HG03378 (cell line): ENCODE measurements around the gene MYO7B.
"Not testable (repeated sequence)": the region's sequence is repeated elsewhere in the genome, so short reads cannot be mapped to it uniquely, and the experiment has no call there.

Experiments
- ATAC-seq: cut with Tn5 transposase; IDR thresholded peaks from one replicate; pipeline ENCODE4 v1.9.1; 2021; ENCODE audit warnings: mild to moderate bottlenecking, moderate library complexity; ENCODE audit not compliant: unreplicated experiment

The MYO7B gene

DNA sequence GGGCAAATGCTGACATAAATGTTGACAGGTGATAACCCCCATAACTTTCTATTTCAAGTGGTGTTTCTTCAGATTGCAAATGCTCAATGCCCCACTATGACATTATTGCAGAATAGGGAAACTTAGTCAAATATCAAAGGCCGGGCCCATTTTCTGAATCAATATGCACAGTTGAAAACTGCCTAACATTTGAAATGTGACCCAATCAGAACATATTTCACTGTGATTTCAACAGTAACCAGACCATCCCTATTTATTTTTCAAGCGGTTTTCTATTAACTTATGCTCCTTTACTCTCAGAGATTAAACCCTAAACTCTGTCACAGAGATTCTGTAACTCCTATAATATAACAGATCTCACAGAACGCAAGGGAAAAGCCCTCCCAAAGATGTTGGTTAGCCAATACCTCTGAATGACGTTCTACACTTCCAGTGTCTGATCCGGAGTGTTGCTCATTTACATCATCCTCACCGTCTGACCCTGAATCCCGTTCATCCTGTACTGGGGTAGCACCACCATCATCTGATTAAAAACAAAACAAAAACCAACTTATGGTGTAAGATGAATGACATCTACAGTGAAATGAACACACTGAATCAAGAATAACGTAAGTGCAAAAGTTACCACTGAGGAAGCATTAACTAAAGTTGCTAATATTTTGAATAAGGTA, 12.1 kb upstream of the MYO7B start:
- no peak for ATAC-seq

DNA sequence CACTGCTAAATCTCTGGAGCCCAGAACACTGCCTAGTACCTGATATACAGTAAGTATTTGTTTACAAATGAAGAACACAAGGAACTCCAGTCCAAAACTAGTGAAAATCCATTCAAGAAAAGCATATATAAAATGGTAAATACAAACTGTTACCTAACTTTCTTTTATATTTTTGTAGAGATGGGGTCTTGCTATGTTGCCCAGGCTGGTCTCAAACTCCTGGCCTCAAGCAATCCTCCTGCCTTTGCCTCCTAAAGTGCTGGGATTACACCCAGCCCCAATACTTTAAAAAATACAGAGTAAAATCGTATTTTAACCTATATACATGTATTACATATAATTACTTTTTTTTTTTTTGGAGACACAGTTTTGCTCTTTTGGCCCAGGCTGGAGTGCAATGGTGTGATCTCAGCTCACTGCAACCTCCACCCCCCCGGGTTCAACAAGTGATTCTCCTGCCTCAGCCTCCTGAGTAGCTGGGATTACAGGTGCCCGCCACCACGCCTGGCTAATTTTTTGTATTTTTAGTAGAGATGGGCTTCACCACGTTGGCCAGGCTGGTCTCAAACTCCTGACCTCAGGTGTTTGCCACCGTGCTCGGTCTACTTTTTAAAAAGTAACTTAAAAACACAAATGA, 11.2 kb upstream of the MYO7B start:
- not testable (repeated sequence) for ATAC-seq

DNA sequence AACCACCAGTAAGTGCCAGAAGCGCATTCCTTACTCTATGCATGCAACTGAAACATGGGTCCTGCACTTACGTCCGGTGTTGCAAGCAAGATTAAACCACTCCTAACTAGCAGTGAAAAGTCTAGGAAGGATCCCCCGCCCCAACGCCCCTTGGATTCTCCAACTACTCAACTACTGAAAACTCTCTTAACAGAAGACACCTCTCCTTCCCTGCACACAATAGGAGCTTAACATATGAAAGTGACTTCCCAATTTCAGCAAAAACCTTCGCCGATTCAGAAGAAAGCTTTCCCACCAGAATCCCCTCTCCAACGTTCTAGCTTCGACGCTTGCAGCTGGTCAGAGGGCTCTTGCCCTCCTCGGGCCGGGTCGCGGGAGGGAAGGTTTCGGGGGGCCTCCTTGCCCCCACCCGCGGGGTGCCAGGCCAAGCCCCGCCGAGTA, 9.8 kb upstream of the MYO7B start:
- no peak for ATAC-seq

DNA sequence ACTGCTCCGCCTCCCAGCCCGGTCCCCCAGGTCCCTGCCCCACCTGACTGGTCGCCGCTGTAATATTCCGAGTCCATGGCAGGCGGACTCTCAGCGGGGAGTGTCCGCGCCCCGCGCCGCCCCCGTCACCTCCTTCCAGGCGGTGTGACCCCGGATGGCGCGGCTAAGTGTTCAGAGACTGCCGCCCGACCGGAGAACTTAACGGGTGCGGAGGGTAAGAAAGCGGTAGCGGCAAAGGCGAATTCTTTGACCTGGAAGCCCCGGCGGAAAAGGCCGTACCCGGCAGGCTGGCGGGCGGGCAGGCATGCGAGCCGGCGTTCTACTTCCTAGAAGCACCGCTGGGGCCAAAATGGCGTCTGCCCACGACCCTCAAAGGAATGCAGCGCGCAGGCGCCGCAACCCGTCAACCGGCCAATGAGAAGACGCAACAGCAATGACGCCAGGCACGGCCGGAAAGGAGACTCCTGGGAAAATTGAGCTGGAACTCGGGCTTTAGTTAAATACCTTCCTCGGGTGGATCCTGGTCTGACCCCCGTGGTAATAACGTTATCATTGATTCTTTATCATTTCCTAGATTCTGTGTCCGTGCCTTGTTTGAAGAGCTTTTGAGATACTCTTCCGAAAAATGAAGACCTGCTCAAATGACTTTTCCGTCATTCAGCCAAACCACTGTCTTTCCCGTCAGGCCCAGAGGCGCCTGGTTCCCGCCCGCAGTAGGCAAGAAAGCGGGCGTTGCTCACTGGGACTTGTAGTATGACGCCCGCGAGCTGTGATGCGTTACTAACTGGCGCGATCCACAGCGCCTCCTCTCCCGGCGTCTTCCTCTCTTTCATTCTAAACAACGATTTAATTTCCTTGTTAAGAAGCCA, 9.1 kb upstream of the MYO7B start, which contains the start of gene IWS1:
Gene IWS1 (minus strand): TSS at position 358 of the 869 bp plus-strand sequence. CDS start 281 bp downstream, at position 77.
- peak; percentile 81 for ATAC-seq

DNA sequence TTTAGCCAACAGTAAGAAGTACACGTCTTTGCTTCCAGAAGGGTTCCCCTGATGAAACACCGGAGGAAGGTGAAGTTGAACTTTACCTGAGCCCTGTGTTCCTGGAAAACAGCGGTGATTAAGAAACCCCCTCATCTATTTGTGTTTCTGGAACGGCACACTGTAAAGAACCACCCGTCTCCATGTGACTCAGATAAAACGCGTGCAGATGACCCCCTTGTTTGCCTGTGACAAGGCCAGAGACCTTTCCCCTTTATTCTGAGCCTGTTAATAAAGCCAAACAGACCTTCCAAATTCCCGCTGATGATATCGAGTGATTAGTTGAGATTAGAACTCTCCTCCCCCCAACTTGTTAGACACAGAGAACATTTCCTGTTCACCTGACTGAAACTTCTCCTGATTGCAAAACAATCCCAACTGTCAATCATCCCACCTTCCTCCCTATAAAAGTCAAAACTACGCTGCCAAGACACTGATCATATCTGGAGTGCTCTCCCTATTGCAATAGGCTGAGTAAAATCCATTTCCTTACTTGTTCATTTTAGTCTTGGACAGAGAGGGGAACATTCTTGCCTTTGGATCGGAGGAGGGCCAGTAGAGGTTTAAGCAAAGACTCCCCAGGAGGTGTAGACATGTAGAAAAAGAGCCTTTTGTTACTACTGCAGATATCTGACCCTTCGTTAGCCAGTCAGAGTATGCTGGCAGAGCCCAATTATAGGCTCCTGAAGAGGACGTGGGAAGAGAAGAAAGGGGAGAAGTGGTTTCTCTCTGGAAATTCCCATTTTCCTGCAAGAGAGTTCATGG, 8.3 kb upstream of the MYO7B start:
- peak; percentile 8 for ATAC-seq

DNA sequence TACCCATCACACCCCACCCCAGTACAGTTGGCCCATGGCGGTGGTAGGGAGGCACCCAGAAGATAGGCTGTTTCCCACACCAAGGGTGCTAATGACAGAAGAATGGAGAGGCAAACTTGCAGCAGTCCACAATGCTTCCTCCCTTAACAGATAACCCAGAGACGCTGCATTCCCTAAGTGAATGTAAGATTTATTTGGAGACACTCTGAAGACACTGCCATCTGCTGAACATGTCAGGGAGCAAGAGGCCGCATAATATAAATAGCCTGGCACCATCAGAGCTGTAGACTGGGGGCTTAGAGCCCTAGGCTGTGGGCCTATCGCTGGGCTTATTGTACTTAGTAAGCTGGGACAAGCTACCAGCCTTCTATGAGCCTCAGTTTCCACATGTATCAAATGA, 7.0 kb upstream of the MYO7B start:
- no peak for ATAC-seq

DNA sequence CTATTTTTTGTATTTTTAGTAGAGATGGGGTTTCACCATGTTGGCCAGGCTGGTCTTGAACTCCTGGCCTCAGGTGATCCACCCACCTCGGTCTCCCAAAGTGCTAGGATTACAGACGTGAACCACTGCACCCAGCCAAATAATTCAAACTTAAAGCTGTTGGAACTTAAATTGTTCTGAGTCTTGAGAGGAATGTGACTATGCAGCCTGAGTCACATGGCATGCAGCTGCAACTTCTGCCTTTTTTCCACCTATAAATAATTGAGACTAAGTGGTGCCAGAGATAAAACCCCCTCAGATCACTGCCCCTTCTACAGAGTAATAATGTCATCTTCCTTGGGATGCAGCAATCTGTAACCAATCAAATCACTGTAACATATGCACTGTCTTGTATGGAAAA, 6.1 kb upstream of the MYO7B start:
- ATAC-seq = not testable (repeated sequence)

DNA sequence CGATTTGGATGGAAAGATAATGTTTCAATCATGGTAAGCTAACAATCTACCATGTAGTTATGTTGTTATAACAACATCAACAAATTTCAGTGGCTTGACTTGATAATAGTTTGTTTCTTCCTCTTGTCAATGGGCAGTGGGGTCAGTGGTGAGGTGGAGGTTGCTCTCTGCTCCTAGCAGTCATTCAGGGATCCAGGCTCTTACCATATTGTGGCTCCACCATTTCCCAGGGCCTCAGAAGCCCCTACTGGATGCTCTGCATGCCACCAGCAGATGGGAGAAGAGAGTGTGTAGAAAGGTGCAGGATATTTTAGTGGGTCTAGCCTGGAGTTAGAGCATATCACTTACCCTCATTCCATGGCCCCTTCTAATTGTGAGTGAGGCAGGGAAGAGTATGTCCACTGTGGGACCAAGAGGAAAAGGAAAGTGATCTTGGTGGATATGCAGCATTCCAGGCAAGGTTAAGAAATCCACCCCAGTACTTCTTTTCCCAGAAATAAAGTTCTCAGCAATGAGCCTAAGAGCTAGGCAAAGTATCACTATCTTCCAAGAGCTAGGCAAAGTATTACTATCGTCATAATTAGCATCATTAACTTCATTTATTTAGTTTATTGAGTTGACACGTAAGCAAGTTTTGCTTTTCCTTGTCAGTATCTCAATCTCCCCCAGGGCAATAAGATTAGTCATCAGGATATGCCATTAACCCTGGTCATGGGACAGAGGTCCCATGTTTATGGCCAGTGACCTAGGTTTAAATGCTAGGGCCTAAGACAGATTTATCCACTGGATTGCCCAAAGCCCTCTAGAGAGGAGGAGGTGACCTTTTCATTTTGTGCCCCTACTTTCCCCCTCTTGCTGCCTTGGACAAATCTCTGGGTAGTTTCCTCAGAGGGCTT, 5.0 kb upstream of the MYO7B start:
- no peak for ATAC-seq

DNA sequence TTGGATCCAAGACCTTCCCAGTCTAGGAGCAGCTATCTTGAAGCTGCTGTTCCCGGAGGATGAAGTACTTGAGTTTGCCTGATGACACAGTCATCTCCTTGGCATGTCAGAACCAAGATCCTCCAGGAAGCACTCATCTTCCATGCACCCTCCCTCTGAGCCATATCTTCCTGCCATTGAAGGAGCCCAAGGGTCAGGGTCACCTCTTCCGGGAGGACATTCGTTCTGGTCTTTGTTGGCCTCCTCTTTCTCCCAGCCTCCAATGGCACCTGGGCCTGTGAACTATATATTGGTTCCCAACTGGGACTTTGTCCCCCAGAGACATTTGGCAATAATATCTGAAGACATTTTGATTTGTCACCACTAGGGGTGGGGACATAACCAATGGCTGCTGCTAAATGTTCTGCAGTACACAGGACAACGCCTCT, 4.2 kb upstream of the MYO7B start:
- ATAC-seq = no peak

DNA sequence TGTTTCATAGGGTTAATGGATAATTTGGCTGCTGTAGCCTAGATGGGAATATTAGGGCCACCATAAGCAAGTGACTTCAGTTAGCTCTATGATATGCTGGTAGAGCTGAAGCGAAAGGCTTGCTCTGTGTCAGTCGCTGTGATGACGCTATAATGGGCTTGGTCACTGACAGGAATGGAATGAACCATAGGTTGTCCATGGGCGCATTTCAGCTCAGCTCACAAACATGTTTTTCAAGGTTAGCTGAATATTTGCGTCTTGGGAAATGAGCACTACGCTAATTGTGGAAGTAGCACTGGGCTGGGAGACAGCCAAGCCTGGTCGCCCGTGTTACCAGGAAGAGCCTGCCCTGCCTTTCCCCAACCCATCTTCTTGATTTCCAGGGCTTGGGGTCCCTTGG, 3.2 kb upstream of the MYO7B start:
- no peak for ATAC-seq

DNA sequence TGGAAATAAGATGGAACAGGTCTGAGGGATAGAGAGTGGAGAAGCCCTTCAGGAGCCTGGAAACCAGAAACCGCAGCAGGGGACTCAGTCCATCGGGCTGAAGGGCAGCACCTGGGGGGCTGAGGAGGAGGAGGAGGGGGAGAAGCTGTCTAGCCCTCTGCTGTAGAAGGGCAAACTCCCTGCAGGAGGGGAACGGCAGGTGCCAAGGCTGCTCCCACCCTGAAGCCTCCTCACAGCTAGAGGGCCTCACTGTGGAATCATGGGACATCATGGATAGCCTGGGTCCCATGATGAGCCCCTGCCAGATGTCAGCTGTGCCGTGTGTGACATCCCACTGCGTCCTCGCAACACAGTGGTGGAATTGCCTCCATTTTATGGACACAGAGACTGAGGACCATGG, 435 bp downstream of the MYO7B start:
- no peak for ATAC-seq

DNA sequence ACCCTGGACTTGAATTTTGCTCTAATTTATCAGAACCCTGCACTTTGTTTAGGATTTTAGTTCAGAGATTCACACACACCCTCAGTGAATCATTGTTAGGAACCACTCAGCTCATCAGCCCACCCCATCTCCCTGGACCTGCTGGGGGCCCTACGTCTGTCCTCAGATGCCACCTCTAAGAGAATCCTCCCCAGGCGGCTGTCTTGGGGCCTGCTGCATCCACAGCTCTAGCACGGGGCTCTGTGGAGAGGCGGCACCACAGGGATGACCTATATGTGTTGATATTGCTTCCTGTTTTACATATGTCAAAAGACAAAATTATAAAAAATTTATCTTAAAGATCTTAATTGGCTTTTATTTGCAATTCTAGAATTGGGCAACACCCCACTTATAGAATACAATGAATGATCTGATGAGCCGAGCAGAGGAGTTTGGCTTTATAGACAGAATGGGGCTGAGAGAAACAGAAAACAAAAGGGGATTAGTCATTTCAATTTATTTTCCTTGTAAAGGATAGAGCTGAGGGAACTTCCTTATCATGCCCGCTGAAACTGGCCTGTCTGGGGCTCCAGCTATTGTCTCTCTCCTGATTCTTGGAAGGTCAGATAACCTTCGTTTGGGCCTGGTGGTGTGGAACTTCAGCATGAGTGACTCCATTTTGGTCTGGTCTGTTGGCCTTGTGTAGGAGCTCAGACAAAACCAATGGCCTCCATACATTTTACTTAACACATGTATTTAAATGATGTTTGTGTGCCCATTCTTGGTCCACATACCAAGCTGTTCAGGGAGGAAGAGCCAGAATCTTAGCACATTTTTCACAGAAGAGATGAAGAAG, 1.4 kb downstream of the MYO7B start:
- no peak for ATAC-seq

DNA sequence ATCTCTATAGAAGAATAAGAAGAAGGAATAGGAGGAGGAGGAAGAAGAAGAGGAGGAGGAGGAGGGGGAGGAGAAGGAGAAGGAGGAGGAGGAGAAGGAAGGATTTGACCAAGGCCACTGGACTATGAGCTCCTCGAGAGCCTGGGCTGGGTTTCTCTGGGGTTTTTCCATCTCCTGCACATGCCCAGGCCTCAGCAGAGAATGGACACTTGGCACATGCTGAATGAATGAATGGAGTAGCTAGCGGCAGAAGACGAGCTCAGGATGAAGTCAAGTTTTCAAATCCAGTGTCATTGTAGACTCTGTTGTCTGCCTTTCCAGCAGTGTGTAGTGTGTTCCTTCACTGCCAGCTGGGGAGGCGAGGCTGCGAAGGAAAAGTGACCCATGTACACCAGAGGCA, 2.2 kb downstream of the MYO7B start:
- no peak for ATAC-seq

DNA sequence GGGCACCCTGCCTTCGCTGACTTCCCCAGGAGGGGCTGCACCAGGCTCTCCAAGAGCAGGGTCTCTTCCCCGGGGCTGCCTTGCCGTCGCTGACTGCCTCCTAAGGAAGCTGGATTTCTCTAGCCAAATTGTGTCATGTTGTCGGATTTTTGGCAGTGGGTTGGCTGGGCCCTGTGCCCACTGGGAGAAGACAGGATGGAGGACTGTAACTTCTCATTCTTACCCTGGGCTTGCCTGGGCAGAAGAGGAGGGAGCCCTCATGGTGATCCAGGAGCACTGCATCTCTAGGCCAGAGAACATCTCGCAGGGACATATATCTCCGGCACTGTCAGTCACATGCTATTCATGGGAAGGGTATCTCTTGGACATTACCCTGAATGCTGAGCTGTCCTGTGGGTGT, 6.3 kb downstream of the MYO7B start:
- ATAC-seq = no peak

DNA sequence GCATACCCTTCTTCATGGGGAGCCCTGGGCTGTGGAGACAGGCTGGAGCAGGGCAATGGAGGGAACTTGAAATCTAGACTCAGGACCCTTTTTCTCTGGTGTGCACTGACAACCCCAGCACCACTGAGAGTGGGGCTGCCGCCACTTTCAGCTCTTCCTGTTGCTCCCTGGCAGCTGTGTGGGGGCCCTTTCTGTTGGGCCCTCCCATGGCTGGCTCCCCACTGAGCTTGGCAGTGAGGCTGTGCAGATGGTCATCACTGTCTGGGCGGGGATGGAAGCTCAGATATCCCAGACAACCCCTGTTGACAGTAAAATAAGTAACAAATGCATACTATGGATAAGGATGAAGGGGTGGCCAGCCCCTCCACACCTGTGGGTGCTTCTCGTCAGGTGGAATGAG, 6.7 kb downstream of the MYO7B start:
- no peak for ATAC-seq

DNA sequence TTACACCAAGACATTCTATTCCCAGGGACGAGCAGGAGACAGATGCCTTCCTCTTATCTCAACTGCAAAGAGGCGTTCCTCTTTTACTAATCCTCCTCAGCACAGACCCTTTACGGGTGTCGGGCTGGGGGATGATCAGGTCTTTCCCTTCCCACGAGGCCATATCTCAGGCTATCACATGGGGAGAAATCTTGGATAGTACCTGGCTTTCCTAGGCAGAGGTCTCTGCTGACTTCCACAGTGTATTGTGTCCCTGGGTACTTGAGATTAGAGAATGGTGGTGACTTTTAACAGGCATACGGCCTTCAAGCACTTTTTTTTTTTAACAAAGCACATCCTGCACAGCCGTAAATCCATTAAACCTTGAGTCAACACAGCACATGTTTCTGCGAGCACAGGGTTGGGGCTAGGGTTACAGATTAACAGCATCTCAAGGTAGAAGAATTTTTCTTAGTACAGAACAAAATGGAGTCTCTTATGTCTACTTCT, 7.6 kb downstream of the MYO7B start:
- not testable (repeated sequence) for ATAC-seq

DNA sequence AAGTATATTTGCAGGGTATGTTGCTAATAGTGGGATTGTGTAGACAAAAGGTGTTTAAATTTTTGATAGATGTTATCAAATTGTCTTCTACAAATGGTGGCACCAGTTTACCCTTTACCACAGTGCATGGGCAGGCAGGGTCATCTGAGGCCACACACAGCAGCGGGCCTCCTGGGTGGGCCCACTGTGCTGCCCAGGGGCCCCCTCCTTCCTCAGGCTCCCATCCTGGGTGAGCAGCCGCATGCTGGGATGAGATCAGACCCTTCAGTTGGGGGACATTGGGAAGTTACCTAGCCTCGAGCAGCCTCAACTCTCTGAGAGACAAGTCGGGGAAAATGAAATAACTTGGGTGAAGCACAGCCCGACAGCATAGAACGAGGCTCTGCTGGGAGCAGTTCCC, 9.7 kb downstream of the MYO7B start:
- no peak for ATAC-seq

DNA sequence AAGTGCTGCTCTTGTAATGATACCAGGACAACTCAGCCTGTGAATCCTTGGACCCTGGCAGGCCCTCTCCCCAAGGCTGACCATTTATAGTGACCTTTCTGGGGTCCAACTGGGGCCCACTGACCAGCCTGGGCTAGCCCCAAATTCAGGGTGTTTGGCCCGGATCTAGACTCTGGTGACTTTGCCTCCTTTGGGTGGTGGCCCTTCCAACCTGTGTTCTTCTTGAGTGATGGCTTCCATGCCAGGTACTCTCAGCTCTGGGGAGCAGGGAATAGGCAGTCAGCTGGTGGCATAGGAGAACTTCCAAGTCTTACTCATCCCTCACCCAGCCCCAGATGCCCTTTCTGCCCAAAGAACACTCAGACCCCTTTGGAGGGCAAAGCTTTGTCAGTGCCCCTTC, 10.3 kb downstream of the MYO7B start:
- ATAC-seq = no peak

DNA sequence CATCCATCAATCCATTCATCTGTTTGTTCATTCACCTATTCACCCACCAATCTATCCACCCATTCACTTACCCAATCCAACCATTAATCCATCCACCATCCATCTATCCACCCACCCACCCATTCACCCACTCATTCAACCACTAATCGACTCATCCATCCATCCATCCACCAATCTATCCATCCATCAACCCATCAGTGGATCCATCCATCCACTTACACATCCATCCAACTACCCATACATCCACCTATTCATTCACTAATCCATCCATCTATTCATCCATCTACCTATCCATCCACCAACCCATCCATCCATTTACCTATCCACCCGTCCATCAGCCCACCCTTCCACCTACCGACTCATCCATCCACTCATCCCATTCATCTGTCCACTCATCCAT, 11.3 kb downstream of the MYO7B start:
- no peak for ATAC-seq
